ENCODE measurements around the gene TFF3. TPM values are rescaled to one million over a fixed set of nuclear protein-coding genes. Genes with fewer than 3 reads are reported as not detected.

The TFF3 gene
- total RNA-seq, 2 donors from 2014 or later: 5.5 TPM; not detected in 1

GRCh38 chr21:42332557-42333317 lies 17.5 kb upstream of the TFF3 start:
- Histone ChIP-seq H3K27me3 (ENCODE audit: control insufficient read depth, insufficient read depth, low read length, poor library complexity, severe bottlenecking) (no peaks in the 10 kb centered on the region), H3K36me3 (ENCODE audit: control insufficient read depth, insufficient read depth, low read length) (no peaks in the 10 kb centered on the region), H3K9ac (ENCODE audit: extremely low read depth, low read length, poor library complexity, severe bottlenecking) (no peak overlapping the region), H3K9me3 (ENCODE audit: control insufficient read depth, low read length) (peaks cover 18% of the 10 kb centered on the region), H3K27ac (ENCODE audit: low read depth, low read length) (no peak overlapping the region), H3K4me3 (ENCODE audit: low read length) (no peak overlapping the region), H3K4me1 (ENCODE audit: control insufficient read depth, insufficient read depth, low read length) (no peaks in the 10 kb centered on the region)
- Mint-ChIP-seq H3K27ac (no peak overlapping the region), H3K27me3 (ENCODE audit: insufficient read depth) (peaks cover 2% of the 10 kb centered on the region), H3K36me3 (ENCODE audit: low read depth) (peaks cover 6% of the 10 kb centered on the region), H3K4me3 (no peak overlapping the region), H3K9me3 (peaks cover 22% of the 10 kb centered on the region), H3K4me1 (no peaks in the 10 kb centered on the region)
- no peak for TF ChIP-seq CTCF (conservative IDR thresholded peaks at IDR 0.05)
- WGBS, 2 experiments (ENCODE audit: insufficient coverage in 1 of 2, insufficient read length in 1 of 2): 92 to 97% methylated on average over 5 of the region's 5 CpGs
- peak; percentile 30 for DNase-seq

GRCh38 chr21:42331660-42332059 lies 16.5 kb upstream of the TFF3 start:
- no peaks in the 10 kb centered on the region for H3K36me3 ChIP-seq (ENCODE audit: control insufficient read depth, insufficient read depth, low read length)
- no peaks in the 10 kb centered on the region for H3K27me3 ChIP-seq (ENCODE audit: control insufficient read depth, insufficient read depth, low read length, poor library complexity, severe bottlenecking)
- H3K27me3 Mint-ChIP-seq (ENCODE audit: insufficient read depth): peaks cover 2% of the 10 kb centered on the region
- peaks cover 18% of the 10 kb centered on the region for H3K9me3 ChIP-seq (ENCODE audit: control insufficient read depth, low read length)
- peaks cover 22% of the 10 kb centered on the region for H3K9me3 Mint-ChIP-seq
- no peaks in the 10 kb centered on the region for H3K4me1 ChIP-seq (ENCODE audit: control insufficient read depth, insufficient read depth, low read length)
- no peak for DNase-seq
- no peak overlapping the region for H3K27ac ChIP-seq (ENCODE audit: low read depth, low read length)
- H3K27ac Mint-ChIP-seq: no peak overlapping the region
- H3K4me3 ChIP-seq (ENCODE audit: low read length): no peak overlapping the region
- no peaks in the 10 kb centered on the region for H3K4me1 Mint-ChIP-seq
- no peak overlapping the region for H3K9ac ChIP-seq (ENCODE audit: extremely low read depth, low read length, poor library complexity, severe bottlenecking)
- H3K36me3 Mint-ChIP-seq (ENCODE audit: low read depth): peaks cover 6% of the 10 kb centered on the region
- H3K4me3 Mint-ChIP-seq: no peak overlapping the region
- no peak for TF ChIP-seq CTCF (conservative IDR thresholded peaks at IDR 0.05)

- no peaks in the 10 kb centered on the region for H3K36me3 ChIP-seq (ENCODE audit: control insufficient read depth, insufficient read depth, low read length)
- Mint-ChIP-seq H3K27me3 (ENCODE audit: insufficient read depth) (peaks cover 2% of the 10 kb centered on the region), H3K4me3 (no peak overlapping the region), H3K36me3 (ENCODE audit: low read depth) (peaks cover 6% of the 10 kb centered on the region), H3K9me3 (peaks cover 22% of the 10 kb centered on the region), H3K4me1 (no peaks in the 10 kb centered on the region), H3K27ac (no peak overlapping the region)
- no peak for TF ChIP-seq CTCF (conservative IDR thresholded peaks at IDR 0.05)
- peak; percentile 18 for DNase-seq
- no peaks in the 10 kb centered on the region for H3K4me1 ChIP-seq (ENCODE audit: control insufficient read depth, insufficient read depth, low read length)
- H3K4me3 ChIP-seq (ENCODE audit: low read length): no peak overlapping the region
- H3K27ac ChIP-seq (ENCODE audit: low read depth, low read length): no peak overlapping the region
- H3K9me3 ChIP-seq (ENCODE audit: control insufficient read depth, low read length): peaks cover 18% of the 10 kb centered on the region
- H3K27me3 ChIP-seq (ENCODE audit: control insufficient read depth, insufficient read depth, low read length, poor library complexity, severe bottlenecking): no peaks in the 10 kb centered on the region
- WGBS, 2 experiments (ENCODE audit: insufficient coverage in 1 of 2, insufficient read length in 1 of 2): 100% methylated on average over 1 of the region's 4 CpGs; no CpG with 5 or more reads in 1 of the 2 experiments
- no peak overlapping the region for H3K9ac ChIP-seq (ENCODE audit: extremely low read depth, low read length, poor library complexity, severe bottlenecking)
Observed at GRCh38 chr21:42330380-42331371, 15.5 kb upstream of the TFF3 start.
